Calu3 (cell line): ENCODE data around the gene PTPRN2. TPM values are rescaled to one million over a fixed set of nuclear protein-coding genes. Genes with fewer than 3 reads are reported as not detected.
A peak's percentile ranks its signal among the peaks of the same experiment; 100 is the strongest.
"Not testable (repeated sequence)": the region's sequence is repeated elsewhere in the genome, so short reads cannot be mapped to it uniquely, and the experiment has no call there.

ENCODE experiments used
- BruUV-seq: library from RNA; stranded (reverse); fragments of 400-500 nt; replicated peaks from 2 replicates; lab custom pipeline; 2021; lab: Mats Ljungman, UMichigan
- CTCF ChIA-PET: fragments of 300-600 bp; sonication (Branson Sonifier 250); formaldehyde crosslinking; loops from one replicate; lab custom pipeline; 2022; ENCODE audit warnings: antibody characterized with exemption; lab: Charles Lee
- DNase-seq: peaks from one replicate; pipeline ENCODE4 v3.0.0; 2022
- H3K27ac Mint-ChIP-seq: one replicate; pipeline ENCODE4 v1.8.0; 2022; ENCODE audit warnings: mixed read lengths; ENCODE audit not compliant: unreplicated experiment
- H3K27me3 Mint-ChIP-seq: one replicate; pipeline ENCODE4 v1.8.0; 2022; ENCODE audit warnings: mixed read lengths; ENCODE audit not compliant: unreplicated experiment
- H3K36me3 Mint-ChIP-seq: one replicate; pipeline ENCODE4 v1.8.0; 2022; ENCODE audit warnings: mild to moderate bottlenecking, moderate library complexity, mixed read lengths; ENCODE audit not compliant: insufficient read depth, unreplicated experiment
- H3K4me1 Mint-ChIP-seq: one replicate; pipeline ENCODE4 v1.8.0; 2022; ENCODE audit warnings: mild to moderate bottlenecking, low read depth, mixed read lengths; ENCODE audit not compliant: unreplicated experiment
- H3K4me3 Mint-ChIP-seq: one replicate; pipeline ENCODE4 v1.8.0; 2022; ENCODE audit warnings: mild to moderate bottlenecking, low read depth, moderate library complexity, mixed read lengths; ENCODE audit not compliant: unreplicated experiment
- H3K9me3 Mint-ChIP-seq: one replicate; pipeline ENCODE4 v1.8.0; 2022; ENCODE audit warnings: low read depth, mixed read lengths; ENCODE audit not compliant: unreplicated experiment
- CTCF ChIP-seq: fragments of 200-600 bp; IDR thresholded peaks from one replicate; pipeline ENCODE4 v1.8.0; 2022; ENCODE audit warnings: antibody characterized with exemption; ENCODE audit not compliant: unreplicated experiment
- intact Hi-C: fragments of 100-400 bp; cut with micrococcal nuclease; formaldehyde crosslinking; loops from one replicate; pipeline ENCODE4 v1.10.0; 2022; ENCODE audit not compliant: unreplicated experiment
- total RNA-seq: library from RNA; stranded (reverse); gene quantifications from 2 replicates; pipeline ENCODE4 v1.2.3, GENCODE V29; 2022

The PTPRN2 gene
- total RNA-seq, 1 experiment from 2014 or later, result 2.0 TPM

GRCh38 chr7:157984423-157985163, 603.0 kb downstream of the PTPRN2 start:
- H3K27ac Mint-ChIP-seq, result peak overlapping the region; percentile 14
- H3K4me3 Mint-ChIP-seq, result no peak overlapping the region
- no peaks in the 10 kb centered on the region for H3K4me1 Mint-ChIP-seq
- TF ChIP-seq CTCF, result no peak
- peaks cover 7% of the 10 kb centered on the region for H3K9me3 Mint-ChIP-seq
- BruUV-seq, result no TSS peak
- H3K36me3 Mint-ChIP-seq, result no peaks in the 10 kb centered on the region
- CTCF ChIA-PET, result no interaction called here
- H3K27me3 Mint-ChIP-seq, result no peaks in the 10 kb centered on the region
- DNase-seq, result no peak
- intact Hi-C loops, result no loop called here

- Mint-ChIP-seq H3K27ac (no peak overlapping the region), H3K9me3 (peaks cover 7% of the 10 kb centered on the region), H3K27me3 (no peaks in the 10 kb centered on the region), H3K4me1 (no peaks in the 10 kb centered on the region), H3K4me3 (no peak overlapping the region), H3K36me3 (no peaks in the 10 kb centered on the region)
- TF ChIP-seq CTCF, result no peak
- no peak for DNase-seq
- intact Hi-C loops, result no loop called here
- CTCF ChIA-PET, result no interaction called here
- BruUV-seq, result no TSS peak
Observed at GRCh38 chr7:157983502-157984422, 603.9 kb downstream of the PTPRN2 start.

- TF ChIP-seq CTCF, result no peak
- DNase-seq, result no peak
- CTCF ChIA-PET, result no interaction called here
- intact Hi-C loops, result no loop called here
- no TSS peak for BruUV-seq
- Mint-ChIP-seq H3K4me1 (no peaks in the 10 kb centered on the region), H3K27ac (no peak overlapping the region), H3K36me3 (no peaks in the 10 kb centered on the region), H3K4me3 (no peak overlapping the region), H3K9me3 (peaks cover 8% of the 10 kb centered on the region), H3K27me3 (no peaks in the 10 kb centered on the region)
Observed at GRCh38 chr7:157981778-157982177, 605.8 kb downstream of the PTPRN2 start.

- no peak overlapping the region for H3K27ac Mint-ChIP-seq
- intact Hi-C loops, result no loop called here
- CTCF ChIA-PET, result no interaction called here
- no peaks in the 10 kb centered on the region for H3K27me3 Mint-ChIP-seq
- no peak for TF ChIP-seq CTCF
- no peaks in the 10 kb centered on the region for H3K36me3 Mint-ChIP-seq
- no TSS peak for BruUV-seq
- no peak for DNase-seq
- H3K4me1 Mint-ChIP-seq, result no peaks in the 10 kb centered on the region
- H3K4me3 Mint-ChIP-seq, result no peak overlapping the region
- H3K9me3 Mint-ChIP-seq, result peaks cover 13% of the 10 kb centered on the region
Observed at GRCh38 chr7:157980774-157981173, 606.8 kb downstream of the PTPRN2 start.

GRCh38 chr7:157980341-157980731, 607.3 kb downstream of the PTPRN2 start:
- peaks cover 13% of the 10 kb centered on the region for H3K9me3 Mint-ChIP-seq
- H3K36me3 Mint-ChIP-seq, CTCF ChIA-PET, intact Hi-C loops, DNase-seq, H3K27ac Mint-ChIP-seq, H3K4me1 Mint-ChIP-seq, BruUV-seq, H3K27me3 Mint-ChIP-seq, H3K4me3 Mint-ChIP-seq: not testable (repeated sequence)
